ACHN (cell line): ENCODE measurements around the gene MOB1A.
A peak's percentile ranks its signal among the peaks of the same experiment; 100 is the strongest.
"Not testable (repeated sequence)": the region's sequence is repeated elsewhere in the genome, so short reads cannot be mapped to it uniquely, and the experiment has no call there.

Experiments
- DNase-seq: peaks from one replicate; pipeline ENCODE4 v3.0.0-alpha.2; 2015
- in situ Hi-C: cut with HindIII; loops from 2 replicates; pipeline ENCODE4 v1.10.0; 2017; ENCODE audit warnings: low sequenced_read_pairs, low pct_ligation_motif_present, low pct_unique_long_range_greater_than_20kb

The MOB1A gene

GRCh38 chr2:74201196-74201595 lies 22.5 kb upstream of the MOB1A start:
- no peak for DNase-seq
- in situ Hi-C loops = no loop called here

GRCh38 chr2:74199871-74200305 lies 21.2 kb upstream of the MOB1A start:
- in situ Hi-C loops = no loop called here
- no peak for DNase-seq

- no peak for DNase-seq
- in situ Hi-C loops = no loop called here
Measured at GRCh38 chr2:74199275-74199701, 20.6 kb upstream of the MOB1A start.

GRCh38 chr2:74198461-74199274 lies 20.0 kb upstream of the MOB1A start, which contains the start of gene MTHFD2:
Gene MTHFD2, plus strand, starts transcription at chr2:74198615. Its CDS starts 27 bp downstream, at chr2:74198642.
- in situ Hi-C loops = no loop called here

GRCh38 chr2:74198023-74198460 lies 19.4 kb upstream of the MOB1A start:
- DNase-seq = no peak

More at GRCh38 chr2:74198461-74199274, 20.0 kb upstream of the MOB1A start, which contains the start of gene MTHFD2:
- peak; percentile 100 for DNase-seq

GRCh38 chr2:74197049-74197448 lies 18.4 kb upstream of the MOB1A start:
- no peak for DNase-seq
- in situ Hi-C loops = no loop called here

More at GRCh38 chr2:74198023-74198460, 19.4 kb upstream of the MOB1A start:
- in situ Hi-C loops = no loop called here

GRCh38 chr2:74194799-74195198 lies 16.1 kb upstream of the MOB1A start:
- in situ Hi-C loops = no loop called here
- DNase-seq = no peak

GRCh38 chr2:74191596-74192380 lies 13.1 kb upstream of the MOB1A start:
- no peak for DNase-seq
- in situ Hi-C loops = no loop called here

GRCh38 chr2:74188696-74189095 lies 10.0 kb upstream of the MOB1A start:
- in situ Hi-C loops = no loop called here

GRCh38 chr2:74188018-74188601 lies 9.4 kb upstream of the MOB1A start:
- peak; percentile 12 for DNase-seq
- in situ Hi-C loops = no loop called here

More at GRCh38 chr2:74188696-74189095, 10.0 kb upstream of the MOB1A start:
- DNase-seq = no peak

GRCh38 chr2:74186706-74187105 lies 8.0 kb upstream of the MOB1A start:
- not testable (repeated sequence) for DNase-seq

GRCh38 chr2:74186038-74186437 lies 7.4 kb upstream of the MOB1A start:
- DNase-seq = no peak
- in situ Hi-C loops = no loop called here

More at GRCh38 chr2:74186706-74187105, 8.0 kb upstream of the MOB1A start:
- in situ Hi-C loops = not testable (repeated sequence)

GRCh38 chr2:74183878-74184277 lies 5.2 kb upstream of the MOB1A start:
- in situ Hi-C loops = no loop called here

GRCh38 chr2:74181739-74182138 lies 3.1 kb upstream of the MOB1A start:
- in situ Hi-C loops = no loop called here
- no peak for DNase-seq

More at GRCh38 chr2:74183878-74184277, 5.2 kb upstream of the MOB1A start:
- no peak for DNase-seq

GRCh38 chr2:74179063-74179865 lies 585 bp upstream of the MOB1A start:
- in situ Hi-C loops = no loop called here
- DNase-seq = no peak

- DNase-seq = no peak
- in situ Hi-C loops = no loop called here
Measured at GRCh38 chr2:74177696-74178095, 983 bp downstream of the MOB1A start.

- in situ Hi-C loops = no loop called here
- DNase-seq = no peak
Measured at GRCh38 chr2:74174909-74175308, 3.8 kb downstream of the MOB1A start.

- in situ Hi-C loops = no loop called here
- DNase-seq = no peak
Measured at GRCh38 chr2:74168739-74169138, 9.9 kb downstream of the MOB1A start.
